Measurements from ENCODE around the gene PWWP2A. TPM values are rescaled to one million over a fixed set of nuclear protein-coding genes. Genes with fewer than 3 reads are reported as not detected.

The PWWP2A gene
- total RNA-seq (48.8 and 50.1 TPM in 2 replicates), polyA plus RNA-seq (17.0 and 19.6 TPM in 2 replicates), polyA minus RNA-seq (27.4 and 33.7 TPM in 2 replicates)
- total RNA-seq (2013): 34.3 TPM

DNA sequence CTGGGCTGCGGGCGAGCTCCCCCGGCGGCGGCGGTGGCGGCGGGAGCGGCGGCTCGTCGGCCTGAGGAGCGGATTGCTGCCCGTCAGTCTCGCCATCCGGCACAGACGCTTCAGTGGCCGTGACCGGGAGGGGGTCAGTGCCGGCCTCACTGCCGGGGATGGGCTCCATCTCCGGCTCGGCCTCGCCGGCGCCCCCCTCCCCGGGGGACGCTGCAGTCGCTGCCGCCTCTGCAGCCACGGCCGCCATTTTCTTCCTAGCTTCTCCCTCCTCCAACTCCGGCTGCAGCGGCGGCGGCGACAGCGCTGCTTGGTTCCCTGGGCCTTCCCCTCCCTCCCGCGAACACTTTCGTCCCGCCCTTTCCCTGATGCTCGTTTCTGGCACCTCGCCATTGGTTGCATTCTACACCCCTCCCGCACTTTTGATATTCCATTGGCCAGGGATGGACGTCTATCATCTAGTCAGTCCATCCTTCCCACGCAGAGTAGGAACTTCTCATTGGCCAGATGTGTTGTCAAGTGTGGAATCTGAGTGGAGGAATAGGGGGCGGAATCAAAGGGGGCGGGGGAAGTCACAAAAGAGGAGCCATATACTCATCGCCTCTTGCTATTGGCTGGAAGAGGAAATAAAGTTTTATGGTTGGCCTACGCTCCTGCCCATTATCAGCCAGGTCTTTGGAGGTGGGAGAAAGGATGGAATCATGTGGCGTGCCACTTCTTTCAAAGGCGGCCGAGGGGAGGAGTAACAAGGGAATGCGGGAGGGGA lies at the start of gene PWWP2A:
TSS of gene PWWP2A (minus strand) at position 309 of the 763 bp plus-strand sequence. CDS start at position 247, 62 bp downstream.
- Histone ChIP-seq H3K4me1 (ENCODE audit: control insufficient read depth in 2 of 2, insufficient read depth in 2 of 2, low read length in 2 of 2) (peaks cover 6 to 7% of the 10 kb centered on the region in 2 donors), H3K27me3 (replicated peaks in 1 of 4; ENCODE audit: control extremely low read depth in 1 of 4, control insufficient read depth in 3 of 4, insufficient read depth in 4 of 4, low read length in 3 of 4) (no peaks in the 10 kb centered on the region), H3K4me3 (ENCODE audit: control extremely low read depth in 1 of 5, extremely low read depth in 1 of 5, insufficient read depth in 1 of 5, low read depth in 2 of 5, low read length in 4 of 5) (peak within 1 kb of the TSS; percentile 56 to 96 (median 72)), H3K9me3 (ENCODE audit: control extremely low read depth in 1 of 3, control insufficient read depth in 2 of 3, insufficient read depth in 1 of 3, low read length in 2 of 3) (no peaks in the 10 kb centered on the region), H3K4me2 (replicated peaks; ENCODE audit: low read depth, low read length, poor library complexity, severe bottlenecking) (peak within 1 kb of the TSS; percentile 84), H3K27ac (ENCODE audit: low read length in 2 of 2) (peak within 1 kb of the TSS; percentile 51 to 83), H3K79me2 (ENCODE audit: control insufficient read depth, insufficient read depth, low read length) (peaks cover 22% of the 10 kb centered on the region), H4K20me1 (ENCODE audit: control insufficient read depth, insufficient read depth, low read length, poor library complexity, severe bottlenecking) (no peaks in the 10 kb centered on the region), H2AFZ (ENCODE audit: insufficient read depth, low read depth, low read length, poor library complexity, severe bottlenecking) (peak within 1 kb of the TSS; percentile 93), H3K9ac (ENCODE audit: low read length) (peak within 1 kb of the TSS; percentile 85), H3K36me3 (replicated peaks in 1 of 2; ENCODE audit: control extremely low read depth in 1 of 2, control insufficient read depth in 1 of 2, extremely low read depth in 1 of 2, insufficient read depth in 2 of 2, low read length in 1 of 2) (peaks cover 0 to 13% of the 10 kb centered on the region in 2 experiments)
- peak; percentile 99 for DNase-seq
- intact Hi-C loops (cut with micrococcal nuclease): loop anchor here (1.0 to 5.0 kb wide), 5 partner anchors 110 to 910 kb away; partner anchors contain the start of genes IL12B, RNF145, SLU7 and TTC1
- H3K27ac Mint-ChIP-seq: peak within 1 kb of the TSS; percentile 96
- POLR2A ChIA-PET: interaction anchor here (1.1 kb wide), 1 partner anchor 787 kb away, joined by 3 read pairs; no protein-coding TSS in a partner anchor
- under 1% methylated on average over 52 of the region's 55 CpGs for WGBS (ENCODE audit: insufficient coverage)
- TF ChIP-seq EZH2 (IDR thresholded peaks at IDR 0.05; ENCODE audit: borderline replicate concordance, insufficient read depth, low read depth, low read length, poor library complexity, severe bottlenecking) (no peak), CTCF (IDR thresholded peaks at IDR 0.05) (no peak)
- H3K9me3 Mint-ChIP-seq (ENCODE audit: insufficient read depth): no peaks in the 10 kb centered on the region
- H3K4me1 Mint-ChIP-seq: peaks cover 16% of the 10 kb centered on the region
- peak within 1 kb of the TSS; percentile 91 for H3K4me3 Mint-ChIP-seq
- CTCF ChIA-PET: interaction anchor here (1.0 kb wide), 2 partner anchors 17 to 38 kb away, joined by 3 to 7 read pairs; no protein-coding TSS in a partner anchor
- peaks cover 4% of the 10 kb centered on the region for H3K27me3 Mint-ChIP-seq
- ATAC-seq (ENCODE audit: low read depth): peak; percentile 90

Data from B cell (primary cell).